CD14-positive monocyte (primary cell): ENCODE results near the gene SEC23A. TPM values are rescaled to one million over a fixed set of nuclear protein-coding genes. Genes with fewer than 3 reads are reported as not detected.

ENCODE experiments used
- DNase-seq, 3 donors: peaks; one replicate each; pipeline ENCODE4 v3.0.0-alpha.2; 2011 to 2022
- H2AFZ ChIP-seq: 2 replicates; pipeline ENCODE4 v1.6.0; 2012; ENCODE audit warnings: mild to moderate bottlenecking, low read depth, low read length, inconsistent platforms; ENCODE audit not compliant: insufficient read depth, poor library complexity, severe bottlenecking
- H3K27ac ChIP-seq, 2 donors: 1 replicate in 1 of 2; 2 replicates in 1 of 2; pipeline ENCODE4 v1.5.1; 2012 to 2013; ENCODE audit warnings: low read length in 2 of 2, control low read depth in 1 of 2, inconsistent platforms in 1 of 2, low read depth in 1 of 2, mild to moderate bottlenecking in 1 of 2
- H3K27me3 ChIP-seq, 2 donors: one replicate each; pipeline versions ENCODE4 v1.6.0 to v1.6.1; 2011 to 2013; ENCODE audit warnings: low read length in 2 of 2; ENCODE audit not compliant: control insufficient read depth in 2 of 2, insufficient read depth in 2 of 2
- H3K36me3 ChIP-seq, 2 donors: replicated peaks in 1 of 2; 1 replicate in 1 of 2; 2 replicates in 1 of 2; pipeline versions ENCODE4 v1.5.1 to v1.6.1; 2012 to 2013; ENCODE audit warnings: low read length in 2 of 2, control low read depth in 1 of 2, inconsistent platforms in 1 of 2, mild to moderate bottlenecking in 1 of 2; ENCODE audit not compliant: insufficient read depth in 2 of 2, control insufficient read depth in 1 of 2
- H3K4me1 ChIP-seq, 2 donors: 1 replicate in 1 of 2; 2 replicates in 1 of 2; pipeline versions ENCODE4 v1.5.1 to v1.6.1; 2012 to 2013; ENCODE audit warnings: low read length in 2 of 2, control low read depth in 1 of 2, inconsistent platforms in 1 of 2, mild to moderate bottlenecking in 1 of 2, moderate library complexity in 1 of 2; ENCODE audit not compliant: insufficient read depth in 2 of 2, control insufficient read depth in 1 of 2
- H3K4me2 ChIP-seq: replicated peaks from 2 replicates; pipeline ENCODE3; 2012; ENCODE audit warnings: low read length, moderate library complexity, mild to moderate bottlenecking; ENCODE audit not compliant: poor library complexity, severe bottlenecking; ENCODE audit errors: extremely low read depth
- H3K4me3 ChIP-seq, 3 experiments: fragments of 200-600 bp in 1 of 3; sonication (generic) in 1 of 3; replicated peaks in 1 of 3; 1 replicate in 2 of 3; 2 replicates in 1 of 3; pipeline ENCODE4 v1.5.1; 2011 to 2013; ENCODE audit warnings: low read length in 3 of 3, mild to moderate bottlenecking in 3 of 3, control low read depth in 2 of 3, low read depth in 2 of 3, inconsistent platforms in 1 of 3, moderate library complexity in 1 of 3
- H3K79me2 ChIP-seq: 2 replicates; pipeline ENCODE4 v1.6.0; 2012; ENCODE audit warnings: mild to moderate bottlenecking, control low read depth, inconsistent platforms, low read length, moderate library complexity; ENCODE audit not compliant: insufficient read depth
- H3K9ac ChIP-seq: 2 replicates; pipeline ENCODE4 v1.6.0; 2017; ENCODE audit warnings: low read length, mild to moderate bottlenecking; ENCODE audit not compliant: insufficient read depth, poor library complexity, severe bottlenecking
- H3K9me3 ChIP-seq, 2 donors: replicated peaks in 1 of 2; 1 replicate in 1 of 2; 2 replicates in 1 of 2; pipeline versions ENCODE4 v1.5.1 to v1.6.1; 2012 to 2013; ENCODE audit warnings: low read length in 2 of 2, control low read depth in 1 of 2; ENCODE audit not compliant: control insufficient read depth in 1 of 2, insufficient read depth in 1 of 2
- H4K20me1 ChIP-seq: 2 replicates; pipeline ENCODE4 v1.6.0; 2012; ENCODE audit warnings: mild to moderate bottlenecking, low read length, control low read depth, moderate library complexity; ENCODE audit not compliant: insufficient read depth
- H3K27ac Mint-ChIP-seq, 7 donors: one replicate each; pipeline ENCODE4 v1.8.0; 2020; ENCODE audit warnings: mild to moderate bottlenecking in 7 of 7, mixed read lengths in 7 of 7, moderate library complexity in 6 of 7, inconsistent platforms in 2 of 7
- H3K27me3 Mint-ChIP-seq, 3 donors: one replicate each; pipeline ENCODE4 v1.8.0; 2021 to 2022; ENCODE audit warnings: low read depth in 3 of 3, mild to moderate bottlenecking in 3 of 3, mixed read lengths in 3 of 3, moderate library complexity in 3 of 3, inconsistent platforms in 1 of 3
- H3K36me3 Mint-ChIP-seq, 2 donors: one replicate each; pipeline ENCODE4 v1.8.0; 2020; ENCODE audit warnings: mixed read lengths in 2 of 2, inconsistent platforms in 1 of 2, mild to moderate bottlenecking in 1 of 2
- H3K4me1 Mint-ChIP-seq: one replicate; pipeline ENCODE4 v1.8.0; 2020; ENCODE audit warnings: mild to moderate bottlenecking, mixed read lengths
- H3K4me3 Mint-ChIP-seq, 2 donors: one replicate each; pipeline ENCODE4 v1.8.0; 2020; ENCODE audit warnings: mild to moderate bottlenecking in 2 of 2, mixed read lengths in 2 of 2, moderate library complexity in 1 of 2
- H3K9me3 Mint-ChIP-seq, 7 donors: one replicate each; pipeline ENCODE4 v1.8.0; 2020 to 2022; ENCODE audit warnings: mixed read lengths in 7 of 7, mild to moderate bottlenecking in 6 of 7, moderate library complexity in 6 of 7, inconsistent platforms in 2 of 7
- WGBS: methylation state at CpG from one replicate; pipeline ENCODE4 v1.1.5; 2013; ENCODE audit warnings: missing lambda C conversion rate; ENCODE audit not compliant: insufficient coverage; 5-methylcytosine and 5-hydroxymethylcytosine counted together
- intact Hi-C, 2 donors: fragments of 100-400 bp; cut with micrococcal nuclease; formaldehyde crosslinking; loops; one replicate each; pipeline versions ENCODE4 v1.15.0 to v1.15.1; 2023
- polyA plus RNA-seq, 3 donors: library from polyadenylated mRNA; depleted of rRNA in 1 of 3; unstranded in 2 of 3; stranded (reverse) in 1 of 3; fragments of 300-500 nt in 2 of 3; fragments of >200 nt in 1 of 3; fragmentation: Illumina TruSeq in 2 of 3; gene quantifications; 1 replicate in 2 of 3; 2 replicates in 1 of 3; pipeline ENCODE4 v1.2.3, GENCODE V29; 2012 to 2021
- TF ChIP-seq, protein P1 (sequence below): fragments of 200-600 bp; IDR thresholded peaks from one replicate; pipeline ENCODE4 v1.8.0; 2022; ENCODE audit warnings: antibody characterized with exemption, mild to moderate bottlenecking

SEC23A gene
- polyA plus RNA-seq, 3 donors: 13.8 to 37.3 (median 36.4) TPM

DNA sequence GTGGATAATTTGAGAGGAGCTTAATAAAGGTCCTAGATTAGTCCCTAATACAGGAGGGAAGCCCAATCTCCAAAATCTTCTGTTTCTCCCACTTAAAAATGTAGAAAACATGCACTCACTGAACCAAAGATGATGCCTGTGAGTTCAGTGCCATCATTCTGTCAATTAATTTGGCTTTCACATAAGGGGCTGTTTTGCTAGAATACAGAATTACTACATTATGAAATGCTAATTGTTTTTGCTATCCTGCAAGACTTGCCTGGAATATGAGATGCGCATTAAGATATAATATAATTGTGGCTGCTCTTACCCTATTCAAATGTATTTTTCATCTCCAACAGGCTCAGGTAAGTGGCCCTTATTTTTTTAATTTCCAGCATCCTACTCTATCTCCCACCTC, 111.7 kb downstream of the SEC23A start:
- H3K27me3 ChIP-seq: no peaks in the 10 kb centered on the region
- H3K36me3 Mint-ChIP-seq: no peaks in the 10 kb centered on the region
- peaks cover 19 to 24% of the 10 kb centered on the region in 2 donors for H3K4me1 ChIP-seq
- no peaks in the 10 kb centered on the region for H3K9me3 ChIP-seq
- H4K20me1 ChIP-seq: no peaks in the 10 kb centered on the region
- intact Hi-C loops: no loop called here
- no peak overlapping the region for H3K27ac Mint-ChIP-seq
- H3K4me3 Mint-ChIP-seq: no peak overlapping the region
- H3K4me1 Mint-ChIP-seq: peaks cover 28% of the 10 kb centered on the region
- no peaks in the 10 kb centered on the region for H3K36me3 ChIP-seq
- H3K27me3 Mint-ChIP-seq: no peaks in the 10 kb centered on the region
- H2AFZ ChIP-seq: no peak overlapping the region
- DNase-seq: no peak
- no peak overlapping the region for H3K4me3 ChIP-seq
- no peak overlapping the region for H3K9ac ChIP-seq
- TF ChIP-seq, protein P1, sequence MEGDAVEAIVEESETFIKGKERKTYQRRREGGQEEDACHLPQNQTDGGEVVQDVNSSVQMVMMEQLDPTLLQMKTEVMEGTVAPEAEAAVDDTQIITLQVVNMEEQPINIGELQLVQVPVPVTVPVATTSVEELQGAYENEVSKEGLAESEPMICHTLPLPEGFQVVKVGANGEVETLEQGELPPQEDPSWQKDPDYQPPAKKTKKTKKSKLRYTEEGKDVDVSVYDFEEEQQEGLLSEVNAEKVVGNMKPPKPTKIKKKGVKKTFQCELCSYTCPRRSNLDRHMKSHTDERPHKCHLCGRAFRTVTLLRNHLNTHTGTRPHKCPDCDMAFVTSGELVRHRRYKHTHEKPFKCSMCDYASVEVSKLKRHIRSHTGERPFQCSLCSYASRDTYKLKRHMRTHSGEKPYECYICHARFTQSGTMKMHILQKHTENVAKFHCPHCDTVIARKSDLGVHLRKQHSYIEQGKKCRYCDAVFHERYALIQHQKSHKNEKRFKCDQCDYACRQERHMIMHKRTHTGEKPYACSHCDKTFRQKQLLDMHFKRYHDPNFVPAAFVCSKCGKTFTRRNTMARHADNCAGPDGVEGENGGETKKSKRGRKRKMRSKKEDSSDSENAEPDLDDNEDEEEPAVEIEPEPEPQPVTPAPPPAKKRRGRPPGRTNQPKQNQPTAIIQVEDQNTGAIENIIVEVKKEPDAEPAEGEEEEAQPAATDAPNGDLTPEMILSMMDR: no peak
- WGBS: no CpG with 5 or more reads among the region's 1 CpG
- H3K9me3 Mint-ChIP-seq: peaks cover 0 to 2% (median 0%) of the 10 kb centered on the region in 7 donors
- H3K79me2 ChIP-seq: no peaks in the 10 kb centered on the region
- no peak overlapping the region for H3K4me2 ChIP-seq
- no peak overlapping the region for H3K27ac ChIP-seq

DNA sequence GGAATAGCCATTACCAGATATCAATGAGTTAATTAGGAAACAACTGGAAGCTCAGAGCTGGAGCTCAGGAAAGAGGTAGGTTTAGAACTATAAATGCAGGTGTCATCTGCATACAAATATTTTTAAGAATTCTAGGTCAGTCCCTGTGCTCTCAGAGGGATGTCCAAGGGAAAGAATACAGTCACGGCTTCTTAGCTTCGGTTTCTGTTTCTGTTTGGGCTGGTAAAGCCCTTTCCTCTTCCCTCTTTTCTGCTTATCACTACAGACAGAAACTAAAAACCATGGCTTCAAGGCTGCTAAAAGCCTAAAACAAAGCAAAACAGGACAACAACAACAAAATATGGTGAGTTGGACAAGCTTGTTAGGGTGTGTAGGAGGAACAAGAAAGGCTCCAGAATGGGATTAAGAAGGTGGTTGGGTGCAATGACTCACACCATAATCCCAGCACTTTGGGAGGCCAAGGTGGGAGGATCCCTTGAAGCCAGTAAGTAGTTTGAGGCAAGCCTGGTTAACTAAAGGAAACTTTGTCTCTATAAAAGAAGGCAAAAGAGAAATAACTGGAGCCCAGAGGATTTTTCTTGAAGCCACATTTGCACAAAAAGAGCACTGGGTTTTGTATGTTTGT, 113.0 kb downstream of the SEC23A start:
- H3K4me1 ChIP-seq: peaks cover 12 to 19% of the 10 kb centered on the region in 2 donors
- no peaks in the 10 kb centered on the region for H3K27me3 Mint-ChIP-seq
- H2AFZ ChIP-seq: peak overlapping the region; percentile 79
- H3K27ac ChIP-seq: peak overlapping the region in 1 of 2 donors; percentile 72
- H3K9me3 ChIP-seq: no peaks in the 10 kb centered on the region
- H3K4me3 Mint-ChIP-seq: peak overlapping the region; percentile 17 to 75
- no peaks in the 10 kb centered on the region for H3K79me2 ChIP-seq
- peak overlapping the region in 5 of 7 donors; percentile 14 to 75 (median 22) for H3K27ac Mint-ChIP-seq
- no peaks in the 10 kb centered on the region for H3K36me3 ChIP-seq
- H3K27me3 ChIP-seq: no peaks in the 10 kb centered on the region
- H4K20me1 ChIP-seq: no peaks in the 10 kb centered on the region
- DNase-seq: peak in 1 of 3 donors; percentile 5
- peak overlapping the region; percentile 7 to 39 (median 38) for H3K4me3 ChIP-seq
- H3K36me3 Mint-ChIP-seq: no peaks in the 10 kb centered on the region
- WGBS: no CpG with 5 or more reads among the region's 2 CpGs
- intact Hi-C loops: no loop called here
- peaks cover 21% of the 10 kb centered on the region for H3K4me1 Mint-ChIP-seq
- peaks cover 0 to 2% (median 0%) of the 10 kb centered on the region in 7 donors for H3K9me3 Mint-ChIP-seq
- peak overlapping the region; percentile 61 for H3K4me2 ChIP-seq
- TF ChIP-seq, protein P1: no peak
- H3K9ac ChIP-seq: peak overlapping the region; percentile 30
